Measurements from ENCODE around the gene CENPP. TPM values are rescaled to one million over a fixed set of nuclear protein-coding genes. Genes with fewer than 3 reads are reported as not detected.

CENPP gene
- total and polyA plus RNA-seq, 4 donors, result 0.62 to 8.7 (median 1.3) TPM

- WGBS, result 87% methylated on average over 1 of the region's 1 CpG
- Histone ChIP-seq H3K4me1 (ENCODE audit: control insufficient read depth in 4 of 4, insufficient read depth in 4 of 4, low read length in 3 of 4) (no peaks in the 10 kb centered on the region), H3K4me3 (ENCODE audit: low read depth in 1 of 3, low read length in 3 of 3) (no peak within 1 kb of the TSS), H3K9me3 (ENCODE audit: control insufficient read depth in 4 of 4, low read length in 3 of 4) (no peaks in the 10 kb centered on the region), H3K36me3 (ENCODE audit: control insufficient read depth in 4 of 4, insufficient read depth in 3 of 4, low read depth in 1 of 4, low read length in 3 of 4) (no peaks in the 10 kb centered on the region), H3K9ac (ENCODE audit: low read depth in 1 of 2, low read length in 2 of 2) (no peak within 1 kb of the TSS), H3K27me3 (ENCODE audit: control insufficient read depth in 4 of 4, insufficient read depth in 4 of 4, low read length in 3 of 4) (no peaks in the 10 kb centered on the region), H3K27ac (ENCODE audit: low read depth in 1 of 2, low read length in 2 of 2) (no peak within 1 kb of the TSS)
- no peak for DNase-seq (ENCODE audit: low spot score)
- no peak for TF ChIP-seq FOXA2 (IDR thresholded peaks at IDR 0.05)
- TF ChIP-seq MAX (IDR thresholded peaks at IDR 0.05), result no peak
- TF ChIP-seq EGR1 (IDR thresholded peaks at IDR 0.05; ENCODE audit: low read depth in 2 of 2), result no peak
- no peak for TF ChIP-seq YY1 (IDR thresholded peaks at IDR 0.05)
- TF ChIP-seq RXRA (IDR thresholded peaks at IDR 0.05), result no peak
- TF ChIP-seq RAD21 (IDR thresholded peaks at IDR 0.05), result no peak
- TF ChIP-seq ZBTB33 (IDR thresholded peaks at IDR 0.05), result no peak
- no peak for TF ChIP-seq GABPA (IDR thresholded peaks at IDR 0.05 in 1 of 2, conservative IDR thresholded peaks at IDR 0.05 in 1 of 2)
- no peak for TF ChIP-seq FOXA1 (IDR thresholded peaks at IDR 0.05)
- TF ChIP-seq JUND (IDR thresholded peaks at IDR 0.05), result no peak
- TF ChIP-seq CTCF (IDR thresholded peaks at IDR 0.05; ENCODE audit: low read depth, low read length, missing input control), result no peak
- TF ChIP-seq HNF4G (IDR thresholded peaks at IDR 0.05), result no peak
- TF ChIP-seq HNF4A (conservative IDR thresholded peaks at IDR 0.05), result no peak
- no peak for TF ChIP-seq SP1 (IDR thresholded peaks at IDR 0.05)
- no peak for TF ChIP-seq ATF3 (IDR thresholded peaks at IDR 0.05)
- TF ChIP-seq NR2F2 (IDR thresholded peaks at IDR 0.05), result no peak
Observed at GRCh38 chr9:92424340-92424739, 98.6 kb downstream of the CENPP start, which contains the start of gene OMD. OMD (minus strand) TSS chr9:92424471; CDS start chr9:92417558, 6,913 bp downstream.

DNA sequence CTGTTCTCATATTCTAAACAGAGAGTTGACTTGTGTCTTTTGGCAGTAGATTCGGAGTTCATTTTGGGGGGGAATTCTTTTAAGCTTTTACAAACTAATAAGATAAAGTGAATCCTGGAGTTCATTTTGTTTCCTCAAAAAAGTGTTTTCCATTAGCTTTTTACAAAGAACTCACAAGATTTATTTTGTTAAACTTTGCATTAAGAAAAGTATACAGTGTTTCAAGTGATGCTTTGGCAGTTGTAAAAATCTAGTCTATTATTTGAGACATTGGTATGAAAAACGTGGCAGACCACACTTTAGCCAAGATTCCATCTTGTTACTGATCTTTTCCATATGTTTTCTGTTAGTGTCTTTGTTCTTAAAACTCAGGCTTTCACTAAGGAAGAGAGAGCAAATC, 99.7 kb downstream of the CENPP start:
- no peak for DNase-seq (ENCODE audit: low spot score)
- Histone ChIP-seq H3K9me3 (ENCODE audit: control insufficient read depth in 4 of 4, low read length in 3 of 4) (no peaks in the 10 kb centered on the region), H3K4me1 (ENCODE audit: control insufficient read depth in 4 of 4, insufficient read depth in 4 of 4, low read length in 3 of 4) (no peaks in the 10 kb centered on the region), H3K9ac (ENCODE audit: low read depth in 1 of 2, low read length in 2 of 2) (no peak overlapping the region), H3K4me3 (ENCODE audit: low read depth in 1 of 3, low read length in 3 of 3) (no peak overlapping the region), H3K36me3 (ENCODE audit: control insufficient read depth in 4 of 4, insufficient read depth in 3 of 4, low read depth in 1 of 4, low read length in 3 of 4) (no peaks in the 10 kb centered on the region), H3K27me3 (ENCODE audit: control insufficient read depth in 4 of 4, insufficient read depth in 4 of 4, low read length in 3 of 4) (no peaks in the 10 kb centered on the region), H3K27ac (ENCODE audit: low read depth in 1 of 2, low read length in 2 of 2) (no peak overlapping the region)
- WGBS, result 77% methylated on average over 2 of the region's 2 CpGs
- TF ChIP-seq ZBTB33 (IDR thresholded peaks at IDR 0.05), result no peak
- no peak for TF ChIP-seq JUND (IDR thresholded peaks at IDR 0.05)
- no peak for TF ChIP-seq SP1 (IDR thresholded peaks at IDR 0.05)
- no peak for TF ChIP-seq RAD21 (IDR thresholded peaks at IDR 0.05)
- no peak for TF ChIP-seq ATF3 (IDR thresholded peaks at IDR 0.05)
- no peak for TF ChIP-seq HNF4G (IDR thresholded peaks at IDR 0.05)
- no peak for TF ChIP-seq GABPA (IDR thresholded peaks at IDR 0.05 in 1 of 2, conservative IDR thresholded peaks at IDR 0.05 in 1 of 2)
- TF ChIP-seq MAX (IDR thresholded peaks at IDR 0.05), result no peak
- TF ChIP-seq FOXA2 (IDR thresholded peaks at IDR 0.05), result no peak
- TF ChIP-seq, protein P1, sequence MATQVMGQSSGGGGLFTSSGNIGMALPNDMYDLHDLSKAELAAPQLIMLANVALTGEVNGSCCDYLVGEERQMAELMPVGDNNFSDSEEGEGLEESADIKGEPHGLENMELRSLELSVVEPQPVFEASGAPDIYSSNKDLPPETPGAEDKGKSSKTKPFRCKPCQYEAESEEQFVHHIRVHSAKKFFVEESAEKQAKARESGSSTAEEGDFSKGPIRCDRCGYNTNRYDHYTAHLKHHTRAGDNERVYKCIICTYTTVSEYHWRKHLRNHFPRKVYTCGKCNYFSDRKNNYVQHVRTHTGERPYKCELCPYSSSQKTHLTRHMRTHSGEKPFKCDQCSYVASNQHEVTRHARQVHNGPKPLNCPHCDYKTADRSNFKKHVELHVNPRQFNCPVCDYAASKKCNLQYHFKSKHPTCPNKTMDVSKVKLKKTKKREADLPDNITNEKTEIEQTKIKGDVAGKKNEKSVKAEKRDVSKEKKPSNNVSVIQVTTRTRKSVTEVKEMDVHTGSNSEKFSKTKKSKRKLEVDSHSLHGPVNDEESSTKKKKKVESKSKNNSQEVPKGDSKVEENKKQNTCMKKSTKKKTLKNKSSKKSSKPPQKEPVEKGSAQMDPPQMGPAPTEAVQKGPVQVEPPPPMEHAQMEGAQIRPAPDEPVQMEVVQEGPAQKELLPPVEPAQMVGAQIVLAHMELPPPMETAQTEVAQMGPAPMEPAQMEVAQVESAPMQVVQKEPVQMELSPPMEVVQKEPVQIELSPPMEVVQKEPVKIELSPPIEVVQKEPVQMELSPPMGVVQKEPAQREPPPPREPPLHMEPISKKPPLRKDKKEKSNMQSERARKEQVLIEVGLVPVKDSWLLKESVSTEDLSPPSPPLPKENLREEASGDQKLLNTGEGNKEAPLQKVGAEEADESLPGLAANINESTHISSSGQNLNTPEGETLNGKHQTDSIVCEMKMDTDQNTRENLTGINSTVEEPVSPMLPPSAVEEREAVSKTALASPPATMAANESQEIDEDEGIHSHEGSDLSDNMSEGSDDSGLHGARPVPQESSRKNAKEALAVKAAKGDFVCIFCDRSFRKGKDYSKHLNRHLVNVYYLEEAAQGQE (IDR thresholded peaks at IDR 0.05), result no peak
- TF ChIP-seq EGR1 (IDR thresholded peaks at IDR 0.05; ENCODE audit: low read depth in 2 of 2), result no peak
- TF ChIP-seq YY1 (IDR thresholded peaks at IDR 0.05), result no peak
- TF ChIP-seq FOXA1 (IDR thresholded peaks at IDR 0.05), result no peak
- TF ChIP-seq TAF1 (conservative IDR thresholded peaks at IDR 0.05), result no peak
- TF ChIP-seq HNF4A (conservative IDR thresholded peaks at IDR 0.05), result no peak
- TF ChIP-seq CTCF (IDR thresholded peaks at IDR 0.05; ENCODE audit: low read depth, low read length, missing input control), result no peak
- no peak for TF ChIP-seq RXRA (IDR thresholded peaks at IDR 0.05)
